Upper lobe of right lung (tissue), 1 donor: ENCODE measurements around the gene FILIP1. TPM values are rescaled to one million over a fixed set of nuclear protein-coding genes. Genes with fewer than 3 reads are reported as not detected.
"Not testable (repeated sequence)": the region's sequence is repeated elsewhere in the genome, so short reads cannot be mapped to it uniquely, and the experiment has no call there.

Experiments
- ATAC-seq: fragments of 200-7000 bp; cut with Tn5 transposase; one replicate; pipeline ENCODE4 v1.9.1; 2020; ENCODE audit warnings: mild to moderate bottlenecking, moderate library complexity
- DNase-seq: peaks from one replicate; pipeline ENCODE4 v3.0.0-alpha.2; 2020
- H3K27ac ChIP-seq: fragments of 200-600 bp; one replicate; pipeline ENCODE4 v1.8.0; 2022
- H3K27me3 ChIP-seq: fragments of 200-600 bp; one replicate; pipeline ENCODE4 v1.8.0; 2022; ENCODE audit warnings: mild to moderate bottlenecking
- H3K36me3 ChIP-seq: fragments of 200-600 bp; one replicate; pipeline ENCODE4 v1.8.0; 2022
- H3K4me1 ChIP-seq: fragments of 200-600 bp; one replicate; pipeline ENCODE4 v1.8.0; 2022
- H3K4me3 ChIP-seq: fragments of 200-600 bp; one replicate; pipeline ENCODE4 v1.8.0; 2022; ENCODE audit warnings: mild to moderate bottlenecking
- H3K9me3 ChIP-seq: fragments of 200-600 bp; one replicate; pipeline ENCODE4 v1.8.0; 2022
- intact Hi-C: fragments of 100-400 bp; cut with DNase I; formaldehyde crosslinking; loops from one replicate; pipeline ENCODE4 v1.11.0; 2022
- total RNA-seq: library from RNA; stranded (reverse); fragmentation: NEBNext Ultra II Directional; extraction: Animal tissue kit (Norgen Biotek cat#: 25700); gene quantifications from one replicate; pipeline ENCODE4 v1.2.1, GENCODE V29; 2021
- TF ChIP-seq, protein P1 (sequence below): fragments of 200-600 bp; IDR thresholded peaks from one replicate; pipeline ENCODE4 v1.8.0; 2022; ENCODE audit warnings: antibody characterized with exemption
- donor health status: DM: no; HTN: yes; CAD: no; lungs with severe emphysema.

Gene FILIP1
- total RNA-seq, 1 donor from 2014 or later: 21.6 TPM

DNA sequence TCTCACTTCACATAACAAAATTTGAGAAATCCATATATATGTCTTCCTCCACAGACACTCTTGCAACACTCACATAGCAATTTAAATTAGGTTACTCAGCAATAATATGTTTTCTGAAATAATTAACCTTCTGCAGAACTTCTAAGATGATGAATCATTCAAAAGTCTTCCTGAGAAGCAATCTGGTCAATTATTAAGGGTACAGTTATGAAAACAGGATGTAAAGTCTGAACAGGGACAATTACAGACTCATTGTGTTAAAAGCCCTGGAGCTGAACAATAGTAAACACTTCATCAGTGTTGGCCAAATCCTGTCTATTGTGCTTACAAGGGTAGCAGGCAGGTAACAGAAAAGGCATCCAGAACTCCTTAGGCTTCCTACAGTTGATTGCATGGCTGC is 75.4 kb downstream of the FILIP1 start:
- DNase-seq (no peak), ATAC-seq (peak; percentile 76)
- H3K4me1 ChIP-seq: peaks cover 21% of the 10 kb centered on the region
- no peak overlapping the region for H3K4me3 ChIP-seq
- H3K36me3 ChIP-seq: no peaks in the 10 kb centered on the region
- H3K27ac ChIP-seq: no peak overlapping the region
- no peaks in the 10 kb centered on the region for H3K9me3 ChIP-seq
- TF ChIP-seq, protein P1, sequence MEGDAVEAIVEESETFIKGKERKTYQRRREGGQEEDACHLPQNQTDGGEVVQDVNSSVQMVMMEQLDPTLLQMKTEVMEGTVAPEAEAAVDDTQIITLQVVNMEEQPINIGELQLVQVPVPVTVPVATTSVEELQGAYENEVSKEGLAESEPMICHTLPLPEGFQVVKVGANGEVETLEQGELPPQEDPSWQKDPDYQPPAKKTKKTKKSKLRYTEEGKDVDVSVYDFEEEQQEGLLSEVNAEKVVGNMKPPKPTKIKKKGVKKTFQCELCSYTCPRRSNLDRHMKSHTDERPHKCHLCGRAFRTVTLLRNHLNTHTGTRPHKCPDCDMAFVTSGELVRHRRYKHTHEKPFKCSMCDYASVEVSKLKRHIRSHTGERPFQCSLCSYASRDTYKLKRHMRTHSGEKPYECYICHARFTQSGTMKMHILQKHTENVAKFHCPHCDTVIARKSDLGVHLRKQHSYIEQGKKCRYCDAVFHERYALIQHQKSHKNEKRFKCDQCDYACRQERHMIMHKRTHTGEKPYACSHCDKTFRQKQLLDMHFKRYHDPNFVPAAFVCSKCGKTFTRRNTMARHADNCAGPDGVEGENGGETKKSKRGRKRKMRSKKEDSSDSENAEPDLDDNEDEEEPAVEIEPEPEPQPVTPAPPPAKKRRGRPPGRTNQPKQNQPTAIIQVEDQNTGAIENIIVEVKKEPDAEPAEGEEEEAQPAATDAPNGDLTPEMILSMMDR: no peak
- no peaks in the 10 kb centered on the region for H3K27me3 ChIP-seq
- intact Hi-C loops: no loop called here

DNA sequence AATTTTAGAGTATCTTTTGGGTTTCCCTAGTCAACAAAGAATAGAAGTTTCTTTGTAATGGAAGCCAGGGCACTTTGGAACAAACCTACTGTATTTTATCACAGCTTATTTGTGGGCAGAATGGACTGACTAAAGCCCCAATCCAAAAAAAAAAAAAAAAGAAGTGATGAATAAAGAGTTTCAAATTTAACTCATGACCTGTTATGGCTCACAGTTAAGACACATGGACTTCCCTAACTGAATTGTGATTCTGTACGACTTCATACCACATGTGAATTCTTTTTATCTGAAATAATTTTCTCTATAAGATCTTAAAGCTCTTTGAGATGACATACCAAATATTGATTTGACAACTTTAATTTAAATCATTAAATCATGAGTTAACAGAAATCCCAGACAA is 77.2 kb downstream of the FILIP1 start:
- no peak for ATAC-seq

DNA sequence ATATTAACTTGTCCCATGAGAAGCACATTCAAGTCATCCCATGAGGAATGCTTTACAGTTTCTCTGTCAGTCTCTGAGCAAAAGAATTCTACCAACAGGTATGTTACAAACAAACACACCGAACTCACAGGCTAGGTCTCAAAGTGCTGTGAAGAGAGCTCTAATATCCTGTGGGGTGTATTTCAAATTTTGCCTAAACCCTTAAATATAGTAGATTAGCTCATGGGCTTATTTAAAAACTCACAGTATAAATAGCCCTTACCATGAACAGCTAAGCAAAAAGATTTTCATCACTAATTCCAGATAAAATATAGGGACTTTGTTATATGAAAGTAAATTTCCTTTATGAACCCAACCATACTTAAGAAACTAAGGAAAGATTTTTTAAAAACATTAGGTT is 77.8 kb downstream of the FILIP1 start:
- Histone ChIP-seq H3K9me3 (no peaks in the 10 kb centered on the region), H3K4me1 (peaks cover 26% of the 10 kb centered on the region), H3K27ac (no peak overlapping the region), H3K27me3 (no peaks in the 10 kb centered on the region), H3K4me3 (no peak overlapping the region), H3K36me3 (no peaks in the 10 kb centered on the region)
- no peak for ATAC-seq
- DNase-seq: no peak
- intact Hi-C loops: no loop called here
- TF ChIP-seq, protein P1: no peak

More for the DNA sequence above, 77.2 kb downstream of the FILIP1 start:
- DNase-seq: no peak
- Histone ChIP-seq H3K4me3 (no peak overlapping the region), H3K9me3 (no peaks in the 10 kb centered on the region), H3K27ac (no peak overlapping the region), H3K36me3 (no peaks in the 10 kb centered on the region), H3K27me3 (no peaks in the 10 kb centered on the region), H3K4me1 (peaks cover 26% of the 10 kb centered on the region)
- TF ChIP-seq, protein P1: no peak
- intact Hi-C loops: no loop called here

DNA sequence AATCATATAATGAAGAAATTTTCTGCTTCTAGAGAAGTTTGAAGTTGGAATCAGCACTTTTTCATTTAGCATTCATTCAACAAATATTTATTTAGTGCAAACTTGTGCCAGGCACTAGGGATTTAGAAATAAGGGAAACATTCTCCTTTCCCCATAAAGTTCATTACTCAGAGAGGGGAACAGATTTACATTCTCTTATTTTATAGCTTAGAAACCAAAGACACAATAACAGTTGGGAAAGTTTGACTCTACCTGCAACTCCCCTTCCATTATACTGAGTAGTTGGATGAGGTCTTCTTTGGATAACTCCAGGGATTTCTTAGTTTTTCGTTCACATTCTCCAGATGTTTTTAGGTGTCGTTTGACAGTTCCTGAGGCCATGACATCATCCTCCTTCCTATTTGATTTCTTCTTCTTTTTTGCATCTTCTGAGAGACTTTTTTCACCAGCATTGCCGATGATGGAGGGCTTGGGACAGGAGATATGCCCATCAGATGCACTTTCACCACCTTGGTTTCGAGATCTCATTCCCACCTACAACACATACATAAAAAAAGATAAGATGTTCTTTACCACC is 79.1 kb downstream of the FILIP1 start:
- no peaks in the 10 kb centered on the region for H3K36me3 ChIP-seq
- ATAC-seq (no peak), DNase-seq (no peak)
- TF ChIP-seq, protein P1: no peak
- H3K27me3 ChIP-seq: no peaks in the 10 kb centered on the region
- no peaks in the 10 kb centered on the region for H3K9me3 ChIP-seq
- H3K27ac ChIP-seq: no peak overlapping the region
- intact Hi-C loops: no loop called here
- no peak overlapping the region for H3K4me3 ChIP-seq
- peaks cover 26% of the 10 kb centered on the region for H3K4me1 ChIP-seq

DNA sequence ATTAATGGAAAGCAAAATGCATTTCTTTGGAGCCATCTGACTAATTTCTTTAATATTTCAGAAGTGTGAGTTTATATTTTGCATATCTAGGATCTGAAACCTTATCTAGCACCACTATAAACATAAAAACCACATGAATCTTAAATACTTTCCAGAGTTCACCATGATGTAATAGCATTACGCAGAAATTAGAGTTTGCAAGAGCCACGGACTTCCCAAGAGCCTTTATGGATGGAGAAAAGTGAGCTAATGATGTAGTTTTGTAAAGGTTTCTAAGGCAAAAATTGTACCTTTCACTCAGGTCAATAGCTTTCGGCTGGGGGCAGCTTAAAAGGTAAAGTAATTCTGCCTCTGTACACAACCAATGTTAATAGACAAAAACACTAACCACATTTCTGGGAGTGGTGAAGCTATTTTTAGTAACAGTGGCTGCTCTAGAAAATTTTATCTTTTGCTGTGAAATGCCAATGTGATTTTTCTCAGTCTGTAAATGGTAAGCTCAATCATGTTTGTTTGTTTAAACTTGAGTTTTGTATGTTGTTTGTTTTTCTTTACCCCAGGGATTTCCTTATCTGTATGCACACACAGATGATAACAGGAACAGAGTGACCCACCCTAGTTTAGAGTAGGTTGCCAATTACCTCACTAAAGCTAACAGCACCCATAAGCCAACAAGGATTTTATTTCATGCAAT is 80.5 kb downstream of the FILIP1 start:
- intact Hi-C loops: no loop called here
- Histone ChIP-seq H3K9me3 (no peaks in the 10 kb centered on the region), H3K4me1 (peaks cover 17% of the 10 kb centered on the region), H3K27me3 (no peaks in the 10 kb centered on the region), H3K36me3 (no peaks in the 10 kb centered on the region), H3K4me3 (no peak overlapping the region), H3K27ac (no peak overlapping the region)
- DNase-seq: no peak
- peak; percentile 48 for ATAC-seq
- TF ChIP-seq, protein P1: no peak

DNA sequence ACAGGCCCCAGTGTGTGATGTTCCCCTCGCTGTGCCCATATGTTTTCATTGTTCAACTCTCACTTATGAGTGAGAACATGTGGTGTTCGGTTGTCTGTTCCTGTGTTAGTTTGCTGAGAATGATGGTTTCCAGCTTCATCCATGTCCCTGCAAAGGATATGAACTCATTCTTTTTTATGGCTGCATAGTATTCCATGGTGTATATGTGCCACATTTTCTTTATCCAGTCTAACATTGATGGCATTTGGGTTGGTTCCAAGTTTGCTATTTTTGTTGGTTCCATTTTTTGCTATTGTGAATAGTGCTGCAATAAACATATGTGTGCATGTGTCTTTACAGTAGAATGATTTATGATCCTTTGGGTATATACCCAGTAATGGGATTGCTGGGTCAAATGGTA is 83.0 kb downstream of the FILIP1 start:
- H3K27ac ChIP-seq, ATAC-seq, DNase-seq, H3K9me3 ChIP-seq, H3K4me3 ChIP-seq, H3K27me3 ChIP-seq, H3K36me3 ChIP-seq, intact Hi-C loops: not testable (repeated sequence)
- peaks cover 15% of the 10 kb centered on the region for H3K4me1 ChIP-seq
